Measurements from ENCODE around the gene CD209. TPM values are rescaled to one million over a fixed set of nuclear protein-coding genes. Genes with fewer than 3 reads are reported as not detected.

CD209 gene
- total and polyA plus RNA-seq, 9 of the 15 experiments (the other 6 are each of a cell fraction or from before 2014, with no cell fraction given), result 0.01 TPM; not detected in 8

- no peak for TF ChIP-seq PTRF (tag; IDR thresholded peaks at IDR 0.05)
Measured at GRCh38 chr19:7781157-7781556, 33.8 kb upstream of the CD209 start (continued).

DNA sequence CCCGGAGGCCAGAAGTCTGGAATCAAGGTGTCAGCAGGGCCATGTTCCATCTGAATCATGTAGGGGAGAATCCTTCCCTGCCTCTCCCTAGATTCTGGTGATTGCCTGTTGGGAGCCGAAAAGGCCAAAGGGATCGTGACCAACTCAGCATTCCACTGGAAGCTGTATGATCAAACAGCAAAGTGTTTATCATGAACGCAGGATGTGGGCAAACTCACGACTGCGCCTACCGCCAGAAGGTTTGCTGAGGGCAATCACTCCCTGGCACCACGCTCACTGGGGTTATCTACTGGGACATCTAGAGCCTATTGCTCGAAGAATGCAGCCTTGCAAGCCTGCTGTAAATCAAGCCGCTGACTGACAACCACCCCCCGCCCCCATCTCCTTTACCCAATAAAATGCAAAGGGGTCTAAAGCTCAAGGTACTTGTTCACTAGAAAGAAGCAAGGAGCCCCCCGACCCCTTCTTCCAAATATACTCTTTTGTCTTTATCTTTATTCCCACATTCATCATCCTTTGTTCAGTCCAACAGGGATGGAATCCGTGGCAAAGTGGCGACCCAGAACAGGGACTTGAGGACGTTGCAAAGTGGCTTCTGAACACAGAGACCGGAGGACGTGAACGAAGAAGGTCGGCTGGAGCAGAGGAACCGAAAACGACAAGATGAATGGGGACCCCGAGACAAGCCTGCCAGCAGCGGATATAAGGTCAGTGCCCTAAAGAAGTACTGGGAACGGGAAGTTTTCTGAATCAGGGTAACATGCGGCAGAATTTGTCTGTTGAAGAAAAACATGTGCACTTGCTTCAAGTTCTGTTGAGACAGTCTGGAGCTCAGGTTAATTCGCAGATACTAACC lies 32.5 kb upstream of the CD209 start:
- POLR2A ChIA-PET, result interaction anchor here (0.6 kb wide), 1 partner anchor 11 kb away, joined by 3 read pairs; no protein-coding TSS in a partner anchor
- H3K4me3 ChIP-seq, result no peak overlapping the region
- no peak overlapping the region for H3K27ac ChIP-seq (ENCODE audit: extremely low read depth, low read depth, low read length)
- TF ChIP-seq, protein P1, sequence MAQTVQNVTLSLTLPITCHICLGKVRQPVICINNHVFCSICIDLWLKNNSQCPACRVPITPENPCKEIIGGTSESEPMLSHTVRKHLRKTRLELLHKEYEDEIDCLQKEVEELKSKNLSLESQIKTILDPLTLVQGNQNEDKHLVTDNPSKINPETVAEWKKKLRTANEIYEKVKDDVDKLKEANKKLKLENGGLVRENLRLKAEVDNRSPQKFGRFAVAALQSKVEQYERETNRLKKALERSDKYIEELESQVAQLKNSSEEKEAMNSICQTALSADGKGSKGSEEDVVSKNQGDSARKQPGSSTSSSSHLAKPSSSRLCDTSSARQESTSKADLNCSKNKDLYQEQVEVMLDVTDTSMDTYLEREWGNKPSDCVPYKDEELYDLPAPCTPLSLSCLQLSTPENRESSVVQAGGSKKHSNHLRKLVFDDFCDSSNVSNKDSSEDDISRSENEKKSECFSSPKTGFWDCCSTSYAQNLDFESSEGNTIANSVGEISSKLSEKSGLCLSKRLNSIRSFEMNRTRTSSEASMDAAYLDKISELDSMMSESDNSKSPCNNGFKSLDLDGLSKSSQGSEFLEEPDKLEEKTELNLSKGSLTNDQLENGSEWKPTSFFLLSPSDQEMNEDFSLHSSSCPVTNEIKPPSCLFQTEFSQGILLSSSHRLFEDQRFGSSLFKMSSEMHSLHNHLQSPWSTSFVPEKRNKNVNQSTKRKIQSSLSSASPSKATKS (CRISPR knock-in tag; IDR thresholded peaks at IDR 0.05), result no peak
- TF ChIP-seq, protein P2, sequence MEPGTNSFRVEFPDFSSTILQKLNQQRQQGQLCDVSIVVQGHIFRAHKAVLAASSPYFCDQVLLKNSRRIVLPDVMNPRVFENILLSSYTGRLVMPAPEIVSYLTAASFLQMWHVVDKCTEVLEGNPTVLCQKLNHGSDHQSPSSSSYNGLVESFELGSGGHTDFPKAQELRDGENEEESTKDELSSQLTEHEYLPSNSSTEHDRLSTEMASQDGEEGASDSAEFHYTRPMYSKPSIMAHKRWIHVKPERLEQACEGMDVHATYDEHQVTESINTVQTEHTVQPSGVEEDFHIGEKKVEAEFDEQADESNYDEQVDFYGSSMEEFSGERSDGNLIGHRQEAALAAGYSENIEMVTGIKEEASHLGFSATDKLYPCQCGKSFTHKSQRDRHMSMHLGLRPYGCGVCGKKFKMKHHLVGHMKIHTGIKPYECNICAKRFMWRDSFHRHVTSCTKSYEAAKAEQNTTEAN (CRISPR knock-in tag; IDR thresholded peaks at IDR 0.05), result no peak
- TF ChIP-seq STAT5A (IDR thresholded peaks at IDR 0.05; ENCODE audit: borderline replicate concordance, low read length), result no peak
- TF ChIP-seq ZBED1 (IDR thresholded peaks at IDR 0.05), result no peak
- TF ChIP-seq MEIS2 (IDR thresholded peaks at IDR 0.05; ENCODE audit: partially characterized antibody), result peak; percentile 43
- TF ChIP-seq, protein P3, sequence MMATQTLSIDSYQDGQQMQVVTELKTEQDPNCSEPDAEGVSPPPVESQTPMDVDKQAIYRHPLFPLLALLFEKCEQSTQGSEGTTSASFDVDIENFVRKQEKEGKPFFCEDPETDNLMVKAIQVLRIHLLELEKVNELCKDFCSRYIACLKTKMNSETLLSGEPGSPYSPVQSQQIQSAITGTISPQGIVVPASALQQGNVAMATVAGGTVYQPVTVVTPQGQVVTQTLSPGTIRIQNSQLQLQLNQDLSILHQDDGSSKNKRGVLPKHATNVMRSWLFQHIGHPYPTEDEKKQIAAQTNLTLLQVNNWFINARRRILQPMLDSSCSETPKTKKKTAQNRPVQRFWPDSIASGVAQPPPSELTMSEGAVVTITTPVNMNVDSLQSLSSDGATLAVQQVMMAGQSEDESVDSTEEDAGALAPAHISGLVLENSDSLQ (IDR thresholded peaks at IDR 0.05), result peak; percentile 61
- no peaks in the 10 kb centered on the region for H3K9me1 ChIP-seq (ENCODE audit: control insufficient read depth, insufficient read depth, low read length)
- no peaks in the 10 kb centered on the region for H3K36me3 ChIP-seq (ENCODE audit: control insufficient read depth, insufficient read depth, low read length)
- in situ Hi-C loops (cut with MboI), result no loop called here
- H3K4me2 ChIP-seq (ENCODE audit: insufficient read depth, low read length), result no peak overlapping the region
- no peaks in the 10 kb centered on the region for H3K4me1 ChIP-seq (replicated peaks in 1 of 2; ENCODE audit: control insufficient read depth in 2 of 2, insufficient read depth in 2 of 2, low read length in 2 of 2)
- no peaks in the 10 kb centered on the region for H4K20me1 ChIP-seq (replicated peaks; ENCODE audit: control insufficient read depth, insufficient read depth, low read length)
- intact Hi-C loops (cut with micrococcal nuclease), result no loop called here
- ATAC-seq (no peak), FAIRE-seq (peak; percentile 48), DNase-seq (ENCODE audit: extremely low read depth in 1 of 4, low spot score in 3 of 4) (no peak)
- CTCF ChIA-PET (ENCODE audit: low intra/inter-chr PET ratio), result no interaction called here
- no peak overlapping the region for H3K9ac ChIP-seq (ENCODE audit: insufficient read depth in 1 of 2, low read depth in 2 of 2, low read length in 2 of 2)
- WGBS (ENCODE audit: insufficient coverage, low coverage, missing lambda C conversion rate), result 2% methylated on average over 26 of the region's 26 CpGs
- BruUV-seq (replicated peaks), result no TSS peak
- peaks cover 39 to 51% of the 10 kb centered on the region in 2 experiments for H3K27me3 ChIP-seq (ENCODE audit: control insufficient read depth in 2 of 2, insufficient read depth in 2 of 2, low read length in 2 of 2)
- no peaks in the 10 kb centered on the region for H3K79me2 ChIP-seq (ENCODE audit: control insufficient read depth, insufficient read depth, low read length)
- no peak overlapping the region for H2AFZ ChIP-seq (ENCODE audit: low read depth, low read length)
- H3K9me3 ChIP-seq (replicated peaks; ENCODE audit: control insufficient read depth, insufficient read depth, low read depth, low read length), result no peaks in the 10 kb centered on the region

Measured in K562 (cell line).